ENCODE results near the gene ATP4B. TPM values are rescaled to one million over a fixed set of nuclear protein-coding genes. Genes with fewer than 3 reads are reported as not detected.

Gene ATP4B
- total and polyA plus RNA-seq, 2 of the 8 experiments (the other 6 are each of a cell fraction or from before 2014, with no cell fraction given): 0.05 TPM; not detected in 1

GRCh38 chr13:113649212-113649611, 8.8 kb downstream of the ATP4B start:
- H3K23ac ChIP-seq (ENCODE audit: insufficient read length): no peak overlapping the region
- no peak overlapping the region for H4K5ac ChIP-seq (ENCODE audit: insufficient read length, low read depth, low read length)
- POLR2A ChIA-PET (ENCODE audit: partially characterized antibody): no interaction called here
- H3K18ac ChIP-seq (ENCODE audit: extremely low read depth, low read length): no peak overlapping the region
- H2BK120ac ChIP-seq (replicated peaks; ENCODE audit: low read depth, low read length): no peak overlapping the region
- H2AK5ac ChIP-seq (ENCODE audit: low read depth, low read length): no peak overlapping the region
- no peaks in the 10 kb centered on the region for H3K23me2 ChIP-seq (ENCODE audit: low read depth, low read length)
- H2BK5ac ChIP-seq (ENCODE audit: low read depth, low read length): no peak overlapping the region
- no peak for FAIRE-seq
- no peaks in the 10 kb centered on the region for H3K79me1 ChIP-seq (ENCODE audit: low read depth, low read length)
- no peaks in the 10 kb centered on the region for H3K27me3 ChIP-seq (replicated peaks in 1 of 4; ENCODE audit: control insufficient read depth in 3 of 4, extremely low read depth in 1 of 4, insufficient read depth in 3 of 4, low read length in 3 of 4)
- H2BK12ac ChIP-seq (ENCODE audit: low read depth, low read length): no peak overlapping the region
- no peak overlapping the region for H3K27ac ChIP-seq (ENCODE audit: low read depth, low read length)
- TF ChIP-seq RAD21 (IDR thresholded peaks at IDR 0.05 in 1 of 2, conservative IDR thresholded peaks at IDR 0.05 in 1 of 2; ENCODE audit: low read depth in 2 of 2, low read length in 2 of 2): peak; percentile 7 to 29; a peak in 1 of 4 replicates
- TF ChIP-seq MAX (IDR thresholded peaks at IDR 0.05): peak; percentile 70; the same call in 1 of the 2 replicates
- TF ChIP-seq JUN (IDR thresholded peaks at IDR 0.05; ENCODE audit: low read depth, low read length): no peak
- TF ChIP-seq CHD2 (IDR thresholded peaks at IDR 0.05; ENCODE audit: low read length): no peak
- TF ChIP-seq, protein P1, sequence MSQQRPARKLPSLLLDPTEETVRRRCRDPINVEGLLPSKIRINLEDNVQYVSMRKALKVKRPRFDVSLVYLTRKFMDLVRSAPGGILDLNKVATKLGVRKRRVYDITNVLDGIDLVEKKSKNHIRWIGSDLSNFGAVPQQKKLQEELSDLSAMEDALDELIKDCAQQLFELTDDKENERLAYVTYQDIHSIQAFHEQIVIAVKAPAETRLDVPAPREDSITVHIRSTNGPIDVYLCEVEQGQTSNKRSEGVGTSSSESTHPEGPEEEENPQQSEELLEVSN (IDR thresholded peaks at IDR 0.05): peak; percentile 46
- TF ChIP-seq, protein P2, sequence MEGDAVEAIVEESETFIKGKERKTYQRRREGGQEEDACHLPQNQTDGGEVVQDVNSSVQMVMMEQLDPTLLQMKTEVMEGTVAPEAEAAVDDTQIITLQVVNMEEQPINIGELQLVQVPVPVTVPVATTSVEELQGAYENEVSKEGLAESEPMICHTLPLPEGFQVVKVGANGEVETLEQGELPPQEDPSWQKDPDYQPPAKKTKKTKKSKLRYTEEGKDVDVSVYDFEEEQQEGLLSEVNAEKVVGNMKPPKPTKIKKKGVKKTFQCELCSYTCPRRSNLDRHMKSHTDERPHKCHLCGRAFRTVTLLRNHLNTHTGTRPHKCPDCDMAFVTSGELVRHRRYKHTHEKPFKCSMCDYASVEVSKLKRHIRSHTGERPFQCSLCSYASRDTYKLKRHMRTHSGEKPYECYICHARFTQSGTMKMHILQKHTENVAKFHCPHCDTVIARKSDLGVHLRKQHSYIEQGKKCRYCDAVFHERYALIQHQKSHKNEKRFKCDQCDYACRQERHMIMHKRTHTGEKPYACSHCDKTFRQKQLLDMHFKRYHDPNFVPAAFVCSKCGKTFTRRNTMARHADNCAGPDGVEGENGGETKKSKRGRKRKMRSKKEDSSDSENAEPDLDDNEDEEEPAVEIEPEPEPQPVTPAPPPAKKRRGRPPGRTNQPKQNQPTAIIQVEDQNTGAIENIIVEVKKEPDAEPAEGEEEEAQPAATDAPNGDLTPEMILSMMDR (IDR thresholded peaks at IDR 0.05; ENCODE audit: control extremely low read depth in 1 of 3, insufficient read depth in 1 of 3, low read depth in 1 of 3, low read length in 3 of 3): peak in 2 of 3 experiments; percentile 40 to 47; a peak in 3 of 4 replicates
- TF ChIP-seq NANOG (IDR thresholded peaks at IDR 0.05; ENCODE audit: insufficient read depth, low read depth, low read length, poor library complexity, severe bottlenecking): no peak
- no peak overlapping the region for H2BK20ac ChIP-seq (ENCODE audit: low read length)
- DNase-seq (ENCODE audit: low read depth in 1 of 2, low spot score in 2 of 2): no peak
- no peak overlapping the region for H4K91ac ChIP-seq (replicated peaks; ENCODE audit: insufficient read length, low read length)
- no peaks in the 10 kb centered on the region for H4K20me1 ChIP-seq (replicated peaks in 1 of 2; ENCODE audit: control insufficient read depth in 1 of 2, insufficient read depth in 2 of 2, low read length in 2 of 2)
- H2AFZ ChIP-seq (ENCODE audit: low read length): no peak overlapping the region
- H3K9me3 ChIP-seq (ENCODE audit: insufficient read depth in 2 of 2, low read depth in 1 of 2, low read length in 1 of 2): peaks cover 7 to 14% of the 10 kb centered on the region in 2 experiments; a peak in 3 of 4 replicates
- H3K4me2 ChIP-seq (ENCODE audit: insufficient read depth in 1 of 2, low read depth in 2 of 2, low read length in 2 of 2): no peak overlapping the region
- H3K4ac ChIP-seq (replicated peaks; ENCODE audit: insufficient read length, low read depth, low read length): no peak overlapping the region
- no peaks in the 10 kb centered on the region for H3K79me2 ChIP-seq (ENCODE audit: control insufficient read depth in 1 of 2, insufficient read depth in 2 of 2, low read length in 2 of 2)
- no peak overlapping the region for H3K14ac ChIP-seq (ENCODE audit: insufficient read length)
- no peaks in the 10 kb centered on the region for H3K36me3 ChIP-seq (ENCODE audit: control insufficient read depth in 2 of 4, insufficient read depth in 4 of 4, low read length in 3 of 4)
- no peak overlapping the region for H3K9ac ChIP-seq (replicated peaks in 1 of 4; ENCODE audit: extremely low read depth in 1 of 4, low read depth in 3 of 4, low read length in 3 of 4)
- CTCF ChIA-PET (ENCODE audit: partially characterized antibody): interaction anchor here (0.7 to 2.6 kb wide), 8 partner anchors 10 to 609 kb away, joined by 3 to 9 read pairs (median 3); partner anchors contain the start of gene GRK1
- H4K8ac ChIP-seq (ENCODE audit: extremely low read depth, insufficient read depth, low read length): peak overlapping the region; percentile 4; the same call in 1 of the 2 replicates
- WGBS, 2 experiments (ENCODE audit: extremely low coverage in 1 of 2, insufficient coverage in 1 of 2, insufficient read length in 1 of 2, insufficient replicate concordance in 2 of 2, low coverage in 1 of 2, low lambda C conversion rate in 2 of 2, missing lambda C conversion rate in 1 of 2): 87% methylated on average over 17 of the region's 17 CpGs; no CpG with 5 or more reads in 1 of the 2 experiments
- H3K56ac ChIP-seq (replicated peaks; ENCODE audit: insufficient read length, low read depth, low read length): no peak overlapping the region
- H3K4me1 ChIP-seq (replicated peaks in 1 of 4; ENCODE audit: control insufficient read depth in 3 of 4, insufficient read depth in 4 of 4, low read length in 3 of 4): no peaks in the 10 kb centered on the region
- H2BK15ac ChIP-seq (ENCODE audit: low read length): no peak overlapping the region
- no peak overlapping the region for H3K4me3 ChIP-seq (ENCODE audit: extremely low read depth in 1 of 4, insufficient read depth in 2 of 4, low read depth in 3 of 4, low read length in 4 of 4)

Data from H1 (cell line).